Endothelial cell (in vitro differentiated cells): Measurements from ENCODE around the gene OTOGL. TPM values are rescaled to one million over a fixed set of nuclear protein-coding genes. Genes with fewer than 3 reads are reported as not detected.

Experiments
- DNase-seq: peaks from one replicate; pipeline ENCODE4 v3.0.0; 2021; ENCODE audit warnings: low spot score
- H3K27ac Mint-ChIP-seq: one replicate; pipeline ENCODE4 v1.8.0; 2021; ENCODE audit warnings: mixed read lengths, inconsistent platforms; ENCODE audit not compliant: unreplicated experiment
- H3K27me3 Mint-ChIP-seq: one replicate; pipeline ENCODE4 v1.8.0; 2021; ENCODE audit warnings: mild to moderate bottlenecking, moderate library complexity, mixed read lengths, inconsistent platforms; ENCODE audit not compliant: unreplicated experiment
- H3K36me3 Mint-ChIP-seq: one replicate; pipeline ENCODE4 v1.8.0; 2021; ENCODE audit warnings: mild to moderate bottlenecking, low read depth, mixed read lengths, inconsistent platforms; ENCODE audit not compliant: unreplicated experiment
- H3K4me1 Mint-ChIP-seq: one replicate; pipeline ENCODE4 v1.8.0; 2021; ENCODE audit warnings: mild to moderate bottlenecking, mixed read lengths, inconsistent platforms; ENCODE audit not compliant: unreplicated experiment
- H3K4me3 Mint-ChIP-seq: one replicate; pipeline ENCODE4 v1.8.0; 2021; ENCODE audit warnings: mild to moderate bottlenecking, mixed read lengths, inconsistent platforms; ENCODE audit not compliant: unreplicated experiment
- H3K9me3 Mint-ChIP-seq: one replicate; pipeline ENCODE4 v1.8.0; 2021; ENCODE audit warnings: mixed read lengths, inconsistent platforms; ENCODE audit not compliant: unreplicated experiment
- total RNA-seq: library from RNA; stranded (reverse); fragmentation: NEBNext Ultra II Directional; extraction: Animal tissue kit (Norgen Biotek cat#: 25700); gene quantifications from one replicate; pipeline ENCODE4 v1.2.1, GENCODE V29; 2021; ENCODE audit not compliant: unreplicated experiment
- TF ChIP-seq, protein P1 (sequence below): fragments of 200-600 bp; sonication (generic); IDR thresholded peaks from one replicate; pipeline ENCODE4 v1.5.0; 2021; ENCODE audit warnings: antibody characterized with exemption; ENCODE audit not compliant: unreplicated experiment

Gene OTOGL
- total RNA-seq, 1 donor from 2014 or later: 0.31 TPM

DNA sequence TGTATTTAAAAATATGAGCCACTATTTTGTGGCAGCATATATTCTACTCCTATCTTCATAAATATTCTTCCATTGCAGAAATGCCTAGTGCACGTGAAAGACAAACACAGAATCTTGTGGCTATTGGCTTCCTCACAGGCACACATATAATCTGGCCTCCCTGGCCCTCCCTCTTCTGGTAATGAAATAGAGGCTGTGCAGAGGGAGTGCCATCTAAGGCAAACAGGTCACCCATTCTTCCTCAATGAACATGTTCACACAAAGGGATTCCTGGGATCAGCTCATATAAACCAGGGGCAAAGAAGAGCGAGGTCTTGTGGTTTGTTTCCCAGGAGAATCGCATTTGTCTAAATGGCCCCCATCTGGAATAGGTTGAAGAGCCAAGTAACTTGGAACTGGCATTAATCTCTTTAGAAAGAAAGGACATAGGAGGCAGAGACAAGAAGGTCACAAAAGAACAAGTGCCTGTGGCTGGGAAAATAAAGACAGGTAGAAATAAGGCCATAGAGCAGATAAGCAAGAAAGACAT, 173.1 kb downstream of the OTOGL start:
- Mint-ChIP-seq H3K9me3 (no peaks in the 10 kb centered on the region), H3K27ac (no peak overlapping the region), H3K4me3 (no peak overlapping the region), H3K4me1 (no peaks in the 10 kb centered on the region), H3K27me3 (peaks cover 1% of the 10 kb centered on the region), H3K36me3 (no peaks in the 10 kb centered on the region)
- DNase-seq: no peak
- TF ChIP-seq, protein P1, sequence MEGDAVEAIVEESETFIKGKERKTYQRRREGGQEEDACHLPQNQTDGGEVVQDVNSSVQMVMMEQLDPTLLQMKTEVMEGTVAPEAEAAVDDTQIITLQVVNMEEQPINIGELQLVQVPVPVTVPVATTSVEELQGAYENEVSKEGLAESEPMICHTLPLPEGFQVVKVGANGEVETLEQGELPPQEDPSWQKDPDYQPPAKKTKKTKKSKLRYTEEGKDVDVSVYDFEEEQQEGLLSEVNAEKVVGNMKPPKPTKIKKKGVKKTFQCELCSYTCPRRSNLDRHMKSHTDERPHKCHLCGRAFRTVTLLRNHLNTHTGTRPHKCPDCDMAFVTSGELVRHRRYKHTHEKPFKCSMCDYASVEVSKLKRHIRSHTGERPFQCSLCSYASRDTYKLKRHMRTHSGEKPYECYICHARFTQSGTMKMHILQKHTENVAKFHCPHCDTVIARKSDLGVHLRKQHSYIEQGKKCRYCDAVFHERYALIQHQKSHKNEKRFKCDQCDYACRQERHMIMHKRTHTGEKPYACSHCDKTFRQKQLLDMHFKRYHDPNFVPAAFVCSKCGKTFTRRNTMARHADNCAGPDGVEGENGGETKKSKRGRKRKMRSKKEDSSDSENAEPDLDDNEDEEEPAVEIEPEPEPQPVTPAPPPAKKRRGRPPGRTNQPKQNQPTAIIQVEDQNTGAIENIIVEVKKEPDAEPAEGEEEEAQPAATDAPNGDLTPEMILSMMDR: no peak

DNA sequence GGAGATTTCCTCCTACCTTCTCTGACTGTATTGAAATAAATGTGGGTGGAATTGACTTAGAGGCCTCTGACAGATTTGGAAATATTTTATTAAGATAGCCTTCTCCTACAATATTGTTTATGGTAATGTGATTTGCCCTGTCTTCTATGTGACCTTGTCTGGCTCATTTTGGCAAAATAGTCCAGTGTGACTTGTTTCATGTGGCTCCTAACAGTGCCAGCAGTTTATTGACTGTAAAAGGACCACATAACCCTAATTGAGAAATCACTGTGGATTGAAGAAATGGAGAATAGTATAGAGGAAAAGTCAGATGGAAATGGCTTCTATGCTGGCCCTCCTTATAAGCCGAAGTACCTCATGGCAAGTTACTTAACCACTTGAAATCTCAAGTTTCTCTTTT, 173.8 kb downstream of the OTOGL start:
- Mint-ChIP-seq H3K36me3 (no peaks in the 10 kb centered on the region), H3K27me3 (peaks cover 1% of the 10 kb centered on the region), H3K9me3 (no peaks in the 10 kb centered on the region), H3K4me3 (no peak overlapping the region), H3K27ac (no peak overlapping the region), H3K4me1 (no peaks in the 10 kb centered on the region)
- no peak for DNase-seq
- TF ChIP-seq, protein P1: no peak

DNA sequence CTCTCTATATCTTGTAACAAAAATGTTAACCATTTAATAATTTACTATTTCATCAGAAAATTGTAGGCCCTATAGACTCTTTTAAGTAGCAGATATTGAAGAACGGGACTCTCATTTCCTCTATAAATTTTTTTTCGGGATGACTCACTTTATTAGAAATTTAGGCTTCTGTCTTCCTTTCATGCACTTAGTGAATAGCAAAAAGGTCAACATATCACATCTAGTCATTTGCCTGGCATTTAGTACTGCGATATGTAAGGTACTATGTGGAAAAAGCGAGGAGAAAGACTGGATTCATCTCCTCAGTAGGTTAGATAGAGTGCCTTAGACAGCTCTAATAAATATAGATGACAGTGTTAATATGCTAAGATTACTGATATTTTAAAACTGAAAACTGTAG, 178.4 kb downstream of the OTOGL start:
- H3K27me3 Mint-ChIP-seq: no peaks in the 10 kb centered on the region
- no peaks in the 10 kb centered on the region for H3K4me1 Mint-ChIP-seq
- H3K36me3 Mint-ChIP-seq: no peaks in the 10 kb centered on the region

DNA sequence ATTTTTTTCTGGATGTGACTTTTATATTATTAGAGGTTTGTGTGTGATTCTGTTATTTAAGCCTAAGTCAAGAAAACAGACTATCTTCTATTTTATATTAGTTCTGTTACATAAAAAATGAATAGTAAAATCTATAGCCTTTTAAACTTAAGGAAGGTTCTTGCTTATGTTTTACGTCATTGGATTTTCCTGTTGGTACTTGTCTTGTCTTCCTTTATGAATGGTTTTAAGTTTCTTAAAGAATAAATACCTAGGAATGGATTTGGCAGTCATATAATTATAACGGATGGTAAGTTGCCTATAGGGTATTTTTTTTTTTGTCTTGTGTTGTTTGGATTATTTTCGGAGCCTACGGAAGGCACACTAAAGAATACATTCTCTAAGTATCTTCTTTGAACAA, 182.9 kb downstream of the OTOGL start:
- no peak overlapping the region for H3K27ac Mint-ChIP-seq
- no peak overlapping the region for H3K4me3 Mint-ChIP-seq
- no peaks in the 10 kb centered on the region for H3K4me1 Mint-ChIP-seq
- peaks cover 1% of the 10 kb centered on the region for H3K27me3 Mint-ChIP-seq
- no peak for DNase-seq
- H3K9me3 Mint-ChIP-seq: no peaks in the 10 kb centered on the region
- no peaks in the 10 kb centered on the region for H3K36me3 Mint-ChIP-seq
- TF ChIP-seq, protein P1: no peak

More for the DNA sequence above, 178.4 kb downstream of the OTOGL start:
- TF ChIP-seq, protein P1: no peak
- Mint-ChIP-seq H3K4me3 (no peak overlapping the region), H3K27ac (no peak overlapping the region), H3K9me3 (no peaks in the 10 kb centered on the region)
- no peak for DNase-seq

DNA sequence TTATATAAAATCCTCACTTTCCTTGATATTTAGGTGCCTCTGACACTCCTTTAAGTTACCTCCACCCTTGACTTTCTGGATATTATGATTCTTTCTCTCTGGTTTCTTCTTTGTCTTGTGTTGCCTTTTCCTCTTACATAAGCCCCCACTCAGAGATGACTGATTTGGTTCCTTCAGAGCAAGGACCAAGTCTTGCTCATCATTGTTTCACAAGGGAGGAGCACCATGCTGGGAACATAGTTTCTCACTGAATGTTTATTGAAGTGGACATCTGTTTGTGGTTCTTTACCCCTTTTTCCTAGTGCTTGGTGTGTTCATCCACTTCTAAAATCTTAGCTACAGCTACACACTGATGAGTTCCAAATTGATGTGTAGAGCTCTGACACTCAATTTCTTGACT, 183.4 kb downstream of the OTOGL start:
- DNase-seq: no peak
- no peak overlapping the region for H3K4me3 Mint-ChIP-seq
- no peaks in the 10 kb centered on the region for H3K4me1 Mint-ChIP-seq
- peaks cover 1% of the 10 kb centered on the region for H3K27me3 Mint-ChIP-seq
- H3K9me3 Mint-ChIP-seq: no peaks in the 10 kb centered on the region
- H3K27ac Mint-ChIP-seq: no peak overlapping the region
- TF ChIP-seq, protein P1: no peak
- H3K36me3 Mint-ChIP-seq: no peaks in the 10 kb centered on the region
